GM12891 (cell line): Measurements from ENCODE around the gene THOC5.

Experiments
- PAX5 ChIP-seq: IDR thresholded peaks from 2 replicates; pipeline ENCODE4 v1.6.1; 2011; ENCODE audit warnings: low read length, moderate library complexity, mild to moderate bottlenecking; ENCODE audit not compliant: insufficient read depth, severe bottlenecking
- POLR2A ChIP-seq: IDR thresholded peaks from 2 replicates; pipeline ENCODE4 v1.6.1; 2011; ENCODE audit warnings: low read depth, low read length, control low read depth
- POLR2AphosphoS5 ChIP-seq: IDR thresholded peaks from 2 replicates; pipeline ENCODE4 v1.6.1; 2011; ENCODE audit warnings: low read depth, low read length, control low read depth
- POU2F2 ChIP-seq: IDR thresholded peaks from 2 replicates; pipeline ENCODE4 v1.6.1; 2011; ENCODE audit warnings: low read depth, mild to moderate bottlenecking, control low read depth, low read length, moderate library complexity
- SPI1 ChIP-seq: IDR thresholded peaks from 2 replicates; pipeline ENCODE4 v1.6.1; 2011; ENCODE audit warnings: low read depth, low read length, control low read depth
- TAF1 ChIP-seq: IDR thresholded peaks from 2 replicates; pipeline ENCODE4 v1.6.1; 2011; ENCODE audit warnings: low read depth, low read length, control low read depth

- TF ChIP-seq POLR2A (no peak), PAX5 (no peak), SPI1 (no peak), POLR2AphosphoS5 (no peak), TAF1 (no peak), POU2F2 (no peak)
Measured at GRCh38 chr22:29464581-29464980, 89.0 kb downstream of the THOC5 start.
